Hematopoietic multipotent progenitor cell treated with erythropoietin and hydrocortisone succinate and interleukin-3 and kit ligand, for 8 days (in vitro differentiated cells): ENCODE data around the gene GPC6.
A peak's percentile ranks its signal among the peaks of the same experiment; 100 is the strongest.
"Not testable (repeated sequence)": the region's sequence is repeated elsewhere in the genome, so short reads cannot be mapped to it uniquely, and the experiment has no call there.

Source experiments
- DNase-seq: peaks from one replicate; pipeline ENCODE4 v3.0.0-alpha.2; 2015

GPC6 gene

GRCh38 chr13:94192431-94192975 lies 965.9 kb downstream of the GPC6 start:
- peak; percentile 9 for DNase-seq

GRCh38 chr13:94195715-94196114 lies 969.1 kb downstream of the GPC6 start:
- DNase-seq, result peak; percentile 8

GRCh38 chr13:94196413-94196812 lies 969.8 kb downstream of the GPC6 start:
- no peak for DNase-seq

GRCh38 chr13:94198681-94199080 lies 972.1 kb downstream of the GPC6 start:
- DNase-seq, result peak; percentile 4

GRCh38 chr13:94199135-94199534 lies 972.5 kb downstream of the GPC6 start:
- no peak for DNase-seq

- no peak for DNase-seq
Measured at GRCh38 chr13:94201022-94201421, 974.4 kb downstream of the GPC6 start.

- no peak for DNase-seq
Measured at GRCh38 chr13:94204163-94204562, 977.6 kb downstream of the GPC6 start.

- no peak for DNase-seq
Measured at GRCh38 chr13:94204946-94205345, 978.3 kb downstream of the GPC6 start.

- DNase-seq, result no peak
Measured at GRCh38 chr13:94205896-94206295, 979.3 kb downstream of the GPC6 start.

- DNase-seq, result no peak
Measured at GRCh38 chr13:94209117-94209516, 982.5 kb downstream of the GPC6 start.

DNA sequence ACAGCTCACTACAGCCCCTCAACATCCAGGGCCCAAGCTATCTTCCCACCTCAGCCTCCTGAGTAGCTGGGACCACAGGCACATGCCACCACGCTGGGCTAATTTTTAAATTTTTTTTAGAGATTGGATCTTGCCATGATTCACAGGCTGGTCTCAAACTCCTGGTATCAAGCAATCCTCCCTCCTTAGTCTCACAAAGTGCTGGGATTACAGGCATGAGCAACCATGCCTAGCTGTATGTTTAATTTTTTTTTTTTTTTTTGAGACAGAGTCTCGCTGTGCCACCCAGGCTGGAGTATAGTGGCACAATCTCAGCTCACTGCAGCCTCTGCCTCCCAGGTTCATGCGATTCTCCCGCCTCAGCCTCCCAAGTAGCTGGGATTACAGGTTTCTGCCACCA lies 983.3 kb downstream of the GPC6 start:
- DNase-seq, result not testable (repeated sequence)

- no peak for DNase-seq
Measured at GRCh38 chr13:94210816-94211215, 984.2 kb downstream of the GPC6 start.

DNA sequence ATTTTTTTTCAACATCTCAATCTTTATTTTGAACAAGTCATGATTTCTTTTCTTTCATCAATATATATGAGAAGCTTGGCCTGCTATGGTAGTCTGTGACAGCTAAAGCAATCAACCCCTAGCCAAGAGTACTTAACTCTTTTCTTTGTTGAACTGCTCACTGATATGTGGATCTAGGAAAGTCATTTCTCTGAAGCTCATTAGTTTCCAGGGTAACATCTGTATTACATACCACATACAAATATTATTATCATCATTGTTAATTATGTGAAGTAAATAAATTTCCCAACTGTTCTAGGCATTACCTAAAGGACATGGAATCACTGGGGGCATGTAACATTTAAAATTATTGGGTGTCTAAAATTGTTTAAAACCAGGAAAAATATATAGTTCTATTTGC lies 985.6 kb downstream of the GPC6 start:
- DNase-seq, result no peak

DNA sequence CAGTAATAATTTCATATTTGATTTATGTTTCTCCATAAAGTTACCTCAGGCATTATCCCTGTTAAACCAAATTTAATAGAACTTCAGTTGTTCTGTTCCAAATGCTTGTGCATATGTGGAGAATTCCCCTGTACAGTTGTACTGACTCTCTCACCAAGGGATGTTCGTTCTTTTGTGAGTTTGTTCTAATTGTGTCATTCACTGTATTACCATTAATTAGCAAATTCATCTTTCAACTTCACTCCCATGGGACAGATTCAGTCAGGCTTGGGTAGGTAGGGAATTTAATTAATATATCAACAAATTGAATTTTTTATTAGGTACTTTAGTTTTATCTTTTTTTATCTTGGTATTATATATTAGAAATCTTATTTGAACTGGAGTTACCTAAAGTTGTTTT lies 987.5 kb downstream of the GPC6 start:
- DNase-seq, result no peak

DNA sequence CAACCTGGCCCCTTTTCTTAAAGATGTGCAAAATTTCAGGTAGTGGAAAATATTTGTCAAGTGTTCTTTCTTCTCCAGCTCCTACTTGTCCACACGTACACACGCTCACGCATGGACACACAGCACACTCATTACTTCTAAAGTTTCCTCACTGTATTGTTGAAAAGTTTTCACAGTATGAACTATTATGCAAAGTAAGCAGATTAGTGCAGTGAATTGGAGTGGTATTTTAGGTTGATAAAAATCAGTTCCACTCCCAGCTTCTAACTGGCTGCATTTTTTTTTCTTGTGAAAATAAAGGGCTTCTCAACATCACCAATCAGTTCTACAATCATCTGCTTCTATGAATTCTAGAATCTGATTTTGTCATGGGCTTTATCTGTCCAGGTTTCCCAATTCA lies 988.4 kb downstream of the GPC6 start:
- no peak for DNase-seq

- DNase-seq, result no peak
Measured at GRCh38 chr13:94216476-94216875, 989.9 kb downstream of the GPC6 start.

DNA sequence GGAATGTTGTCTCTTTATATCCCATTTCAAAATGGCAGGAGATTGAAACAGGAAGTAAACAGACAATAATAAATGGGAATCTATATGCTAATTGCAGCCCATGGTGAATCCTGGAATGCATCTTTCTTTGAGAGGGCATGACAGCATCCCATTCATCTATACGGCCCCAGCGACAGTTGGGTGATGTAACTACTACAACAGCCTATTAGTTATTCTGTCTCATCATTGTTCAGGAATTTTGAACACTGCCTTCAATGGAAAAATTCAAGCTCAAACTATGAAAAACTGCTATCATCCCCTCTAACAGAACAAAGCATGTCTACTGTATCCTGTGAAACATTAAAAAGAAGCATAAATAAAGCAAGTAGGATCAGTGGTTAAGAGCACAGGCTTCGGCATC lies 990.8 kb downstream of the GPC6 start:
- no peak for DNase-seq

DNA sequence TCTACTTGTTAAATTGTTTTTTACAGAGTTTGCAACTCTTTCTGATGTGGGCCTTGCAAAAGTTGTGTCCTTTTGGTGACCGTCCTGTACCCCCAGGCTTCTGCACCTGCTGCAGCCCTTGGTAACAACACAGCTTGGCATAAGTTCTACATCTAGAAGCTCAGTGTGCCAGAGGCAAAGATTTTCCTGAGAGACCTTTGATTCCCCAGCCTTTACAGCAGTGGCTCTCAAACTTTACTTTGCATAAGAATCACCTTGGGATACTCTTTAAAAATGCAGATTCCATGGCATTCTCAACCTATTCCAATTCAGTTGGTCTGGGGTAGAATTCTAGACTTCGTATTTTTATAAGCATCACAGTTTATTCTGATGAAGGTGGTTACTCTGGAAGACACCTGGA lies 991.9 kb downstream of the GPC6 start:
- DNase-seq, result no peak

GRCh38 chr13:94218951-94219350 lies 992.3 kb downstream of the GPC6 start:
- DNase-seq, result peak; percentile 12

DNA sequence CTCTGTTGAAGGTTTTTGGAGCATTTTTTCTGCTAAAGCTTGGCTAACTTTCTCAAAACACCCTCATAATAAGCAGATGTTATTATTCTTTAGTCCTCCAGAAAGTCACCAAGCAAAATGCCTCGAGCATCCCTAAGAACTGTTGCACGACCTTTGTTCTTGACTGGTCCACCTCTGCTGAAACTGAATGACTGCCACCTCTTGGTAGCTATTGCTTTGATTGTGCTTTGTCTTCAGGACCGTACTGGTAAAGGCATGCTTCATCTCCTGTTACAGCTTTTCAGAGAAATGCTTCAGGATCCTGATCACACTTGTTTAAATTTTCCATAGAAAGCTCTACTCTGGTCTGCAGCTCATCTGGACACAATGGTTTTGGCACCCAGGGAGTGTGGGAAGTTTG lies 998.1 kb downstream of the GPC6 start:
- no peak for DNase-seq

DNA sequence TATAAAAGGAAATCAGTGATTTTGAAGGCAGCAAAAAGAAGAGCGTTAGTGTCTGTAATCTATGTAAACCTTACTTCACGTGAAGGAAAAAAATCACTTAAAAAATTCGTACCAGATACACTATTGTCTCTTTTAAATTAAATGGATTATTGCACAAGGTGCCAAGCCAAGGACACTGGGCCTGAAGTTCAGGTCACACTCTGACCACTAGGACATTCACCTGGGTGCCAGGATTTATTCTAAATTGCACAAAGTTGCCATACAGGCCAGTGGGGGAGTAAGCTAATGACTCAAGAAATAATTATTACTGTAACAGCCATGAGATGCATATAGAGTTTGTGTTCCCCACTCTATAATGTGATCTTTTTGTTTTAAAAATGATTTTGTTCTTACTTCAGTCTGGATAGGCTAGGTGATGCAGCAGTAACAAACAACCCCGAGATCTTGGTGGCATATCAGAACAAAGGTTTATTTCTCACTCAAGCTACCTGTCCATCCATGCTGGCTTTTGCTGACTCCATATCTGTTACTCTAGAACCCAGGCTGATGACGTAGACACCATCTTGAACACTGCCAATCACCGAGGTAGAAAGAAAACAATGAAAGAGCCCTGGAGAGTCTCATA lies 1000.8 kb downstream of the GPC6 start:
- no peak for DNase-seq

GRCh38 chr13:94228763-94229162 lies 1002.2 kb downstream of the GPC6 start:
- DNase-seq, result no peak

DNA sequence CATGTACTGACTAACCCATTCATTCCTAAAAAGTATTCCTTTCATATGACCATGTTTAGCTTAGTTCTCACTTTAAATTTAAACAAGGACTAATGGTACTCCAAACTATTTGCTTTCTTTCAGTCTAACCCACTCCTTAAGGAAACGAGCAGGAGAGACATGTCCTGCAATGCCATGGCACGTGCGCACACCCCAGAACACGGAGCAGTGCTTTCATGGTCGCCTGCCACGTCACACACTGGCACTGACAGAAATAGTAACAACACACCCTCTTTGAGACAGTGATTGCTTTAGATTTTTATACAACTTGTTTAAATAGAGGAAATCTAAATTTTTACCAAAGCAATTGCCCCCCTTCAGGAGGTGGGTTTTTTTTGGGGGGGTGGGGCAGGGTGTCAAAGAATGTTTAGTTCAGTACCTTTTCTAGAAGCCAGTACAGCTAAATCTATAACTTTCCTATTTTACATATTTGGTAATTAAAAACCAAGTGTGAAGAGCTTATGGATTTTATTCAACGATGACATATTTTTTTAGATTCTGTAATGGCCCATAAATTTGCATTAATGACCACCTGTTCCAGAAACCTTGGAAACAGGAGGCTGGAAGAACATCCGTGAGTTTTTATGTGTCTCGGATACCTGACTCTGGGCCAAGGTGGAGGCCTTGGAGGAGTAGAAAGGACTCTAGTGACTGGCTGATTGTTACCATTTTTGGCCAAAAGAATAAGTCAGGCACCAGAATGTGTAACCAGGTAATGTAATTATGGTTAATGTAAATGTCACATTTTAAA lies 1005.7 kb downstream of the GPC6 start:
- DNase-seq, result no peak

GRCh38 chr13:94232956-94233355 lies 1006.3 kb downstream of the GPC6 start:
- DNase-seq, result no peak
